Measurements from ENCODE around the gene KCNIP1.

Gene KCNIP1

DNA sequence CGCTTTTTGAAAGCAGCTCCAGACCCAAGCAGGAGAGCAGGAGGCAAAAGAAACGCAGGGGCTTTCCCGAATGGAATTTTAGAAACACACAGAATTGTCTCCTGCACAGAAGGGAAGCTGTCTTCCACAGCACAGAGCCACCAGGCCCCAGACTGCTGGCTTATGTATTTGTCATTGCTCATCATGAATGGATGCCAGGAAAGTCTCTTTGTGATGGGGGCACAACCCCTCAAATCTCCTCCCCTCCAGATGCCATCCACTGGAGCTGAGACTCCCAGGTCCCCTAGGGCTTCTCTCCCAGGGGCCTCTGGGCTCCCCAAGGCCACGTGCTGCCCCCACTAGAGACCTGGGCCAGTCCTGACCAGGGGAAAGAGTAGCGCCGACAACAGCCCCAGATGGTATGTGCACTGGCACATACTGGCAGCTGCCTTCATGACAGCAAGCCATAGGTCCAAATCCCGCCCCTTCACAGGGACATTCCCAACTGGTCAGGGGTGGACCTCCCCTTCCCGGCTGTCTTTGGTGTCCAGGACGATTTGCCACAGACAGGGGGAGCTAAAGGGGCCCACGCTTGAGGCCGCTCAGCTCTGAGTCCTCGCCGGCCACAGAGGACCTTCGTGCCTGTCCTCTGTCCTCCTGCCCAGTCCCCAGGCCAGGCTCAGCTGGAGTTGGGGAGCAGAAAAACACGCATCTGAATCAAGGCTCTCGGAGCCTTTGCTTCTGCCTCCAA lies 127.8 kb downstream of the KCNIP1 start:
- no peak for DNase-seq

DNA sequence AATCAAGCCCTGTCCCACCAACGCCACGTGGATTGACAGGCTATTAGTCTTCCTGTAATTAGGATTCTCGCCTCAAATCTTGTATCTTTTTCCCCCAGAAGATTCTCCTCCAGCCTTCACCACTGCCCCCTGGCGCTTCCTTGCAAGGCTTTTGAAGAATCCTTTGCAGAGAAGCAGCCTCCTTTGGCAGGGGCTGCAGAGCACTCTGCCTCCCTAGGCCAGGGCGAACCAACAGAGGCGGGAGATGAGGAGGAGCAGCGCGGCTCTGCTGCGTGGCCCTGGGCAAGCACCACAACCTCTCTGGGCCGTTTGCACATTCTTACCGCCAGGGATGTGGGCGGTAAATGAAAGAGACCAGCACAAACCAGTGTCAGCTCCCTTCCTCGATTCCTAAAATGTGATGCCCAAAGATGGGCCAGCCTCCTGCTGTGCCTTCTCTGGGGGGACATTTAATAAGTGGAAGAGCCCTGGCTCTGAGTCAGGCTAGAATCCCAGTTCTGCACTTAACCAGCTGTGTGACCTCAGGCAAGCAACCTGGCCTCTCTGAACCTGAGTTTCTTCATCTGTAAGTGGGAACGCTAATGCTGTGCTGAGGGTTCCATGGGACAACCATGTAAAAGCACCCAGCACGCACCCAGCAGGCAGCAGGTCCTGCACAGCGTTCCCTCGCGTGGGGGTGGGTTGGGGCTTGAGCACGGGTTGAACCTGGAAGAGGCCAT lies 128.6 kb downstream of the KCNIP1 start:
- no peak for DNase-seq

DNA sequence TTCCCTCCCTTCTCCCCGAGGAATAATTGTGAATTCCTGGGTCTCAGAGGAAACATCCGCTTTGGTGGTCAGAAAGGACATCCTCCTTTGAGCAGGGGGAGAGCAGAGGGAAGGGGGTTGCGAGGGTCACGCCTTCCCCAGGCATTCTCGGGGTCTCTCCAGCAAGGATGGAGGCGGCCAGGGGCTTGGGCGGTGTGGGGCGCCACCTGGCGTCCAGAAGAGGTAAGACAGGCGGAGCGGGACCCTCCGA lies 129.1 kb downstream of the KCNIP1 start:
- no peak for DNase-seq

DNA sequence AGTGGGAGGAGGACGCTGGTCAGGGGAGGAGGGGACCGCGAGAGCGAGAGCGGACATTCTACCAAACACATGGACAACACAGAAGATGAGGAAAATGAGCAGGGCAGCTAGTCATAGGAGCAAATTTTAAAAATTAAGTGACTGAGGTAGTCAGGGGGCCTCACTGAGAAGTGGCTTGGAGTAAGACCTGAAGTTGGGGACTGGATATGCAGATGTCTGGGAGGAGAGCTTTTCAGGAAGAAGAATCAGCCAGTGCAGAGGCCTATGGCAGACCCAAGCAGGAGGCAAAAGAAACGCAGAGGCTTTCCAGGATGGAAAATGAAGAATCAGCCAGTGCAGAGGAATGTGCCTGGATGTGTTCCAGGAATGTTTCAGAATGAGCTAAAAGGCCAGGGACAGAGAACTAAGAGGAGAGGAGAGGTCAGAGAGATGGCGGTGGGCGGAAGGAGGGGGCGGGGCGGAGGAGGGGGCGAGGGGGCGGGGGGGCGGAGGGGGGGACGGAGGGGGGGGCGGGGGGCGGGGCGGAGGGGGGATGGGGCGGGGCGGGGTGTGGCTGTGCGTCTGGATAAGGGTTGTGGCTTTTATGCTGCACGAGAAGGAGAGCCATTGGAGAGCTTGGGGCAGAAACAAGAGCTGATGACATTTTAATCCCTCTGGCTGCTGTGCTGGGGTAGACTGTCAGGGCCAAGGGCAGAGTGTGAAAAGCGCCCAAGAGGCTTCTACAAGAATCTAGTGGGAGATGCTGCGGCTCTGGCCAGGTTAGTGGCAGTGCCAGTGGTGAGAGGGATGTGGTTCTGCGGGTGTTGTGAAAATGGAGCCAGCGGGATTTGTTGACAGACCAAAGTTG lies 129.6 kb downstream of the KCNIP1 start:
- DNase-seq: peak; percentile 24

DNA sequence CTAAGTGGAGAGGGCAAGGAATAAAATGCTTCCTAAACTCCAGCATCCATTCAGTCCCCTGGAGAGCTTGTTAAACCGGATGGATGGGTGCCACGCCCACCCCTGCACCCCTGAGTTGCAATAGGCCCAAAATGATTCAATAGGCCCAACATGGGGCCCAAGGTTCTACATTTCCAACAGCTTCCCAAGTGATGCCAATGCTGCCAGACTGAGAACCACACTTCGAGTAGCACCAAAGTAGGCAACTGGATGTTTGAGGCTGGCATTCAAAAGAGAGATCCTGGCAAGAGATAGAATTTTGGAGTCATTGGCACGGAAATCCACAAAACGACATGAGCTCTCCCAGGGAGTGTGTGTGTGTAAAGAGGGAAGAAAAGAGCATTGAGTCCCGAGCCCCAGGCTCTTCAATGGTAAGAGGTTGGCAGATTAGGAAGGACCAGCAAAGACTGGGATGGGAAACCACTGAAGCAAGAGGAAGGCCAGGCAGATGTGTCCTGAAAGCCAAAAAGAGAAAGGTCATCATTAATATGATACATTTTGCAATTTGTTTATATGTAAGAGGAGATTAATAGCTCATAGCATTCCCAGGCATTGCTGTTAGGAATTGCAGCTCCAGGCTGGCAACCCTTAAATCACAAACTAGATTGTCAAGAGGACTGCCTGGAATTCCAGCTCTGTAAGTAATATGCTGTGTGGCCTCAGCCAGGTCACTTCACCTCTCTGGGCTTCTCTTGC lies 130.6 kb downstream of the KCNIP1 start:
- no peak for DNase-seq

DNA sequence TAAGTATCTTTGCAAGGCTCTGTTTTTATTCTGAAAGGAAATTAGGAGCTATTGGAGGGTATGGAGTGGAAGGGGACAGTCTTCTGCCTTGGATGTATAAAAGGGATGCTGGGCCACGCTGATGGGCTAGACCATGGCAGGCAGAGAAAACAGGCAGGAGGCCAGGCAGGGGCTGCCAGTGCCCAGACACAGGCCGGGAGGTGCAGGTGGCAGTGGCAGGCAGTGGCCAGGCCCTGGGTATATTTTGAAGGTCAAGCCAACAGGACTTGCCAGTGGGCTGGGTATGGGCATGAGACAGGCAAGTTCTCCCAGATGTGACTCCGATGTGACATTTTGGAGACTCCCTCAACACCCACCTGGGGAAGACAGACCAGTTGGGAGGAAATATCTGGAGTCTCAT lies 131.9 kb downstream of the KCNIP1 start:
- no peak for DNase-seq

DNA sequence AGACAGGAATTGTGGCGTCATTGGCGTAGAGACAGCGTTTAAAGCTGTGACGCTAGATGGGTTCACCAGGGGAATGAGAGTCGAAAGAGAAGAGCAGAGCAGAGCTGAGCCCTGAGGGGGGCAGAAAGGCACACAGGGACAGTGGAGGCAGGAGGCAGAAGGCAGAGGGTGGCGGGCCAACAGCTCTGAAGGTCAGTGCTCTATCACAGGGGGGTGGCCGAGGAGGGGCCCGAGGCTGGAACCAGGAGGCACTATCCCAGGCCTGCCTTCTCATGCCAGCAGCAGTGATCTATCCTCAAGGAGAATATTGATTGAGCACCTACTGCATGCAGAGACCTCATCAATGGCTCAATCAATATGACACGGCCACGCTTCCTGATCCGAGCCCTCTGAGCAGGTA lies 132.4 kb downstream of the KCNIP1 start:
- no peak for DNase-seq

DNA sequence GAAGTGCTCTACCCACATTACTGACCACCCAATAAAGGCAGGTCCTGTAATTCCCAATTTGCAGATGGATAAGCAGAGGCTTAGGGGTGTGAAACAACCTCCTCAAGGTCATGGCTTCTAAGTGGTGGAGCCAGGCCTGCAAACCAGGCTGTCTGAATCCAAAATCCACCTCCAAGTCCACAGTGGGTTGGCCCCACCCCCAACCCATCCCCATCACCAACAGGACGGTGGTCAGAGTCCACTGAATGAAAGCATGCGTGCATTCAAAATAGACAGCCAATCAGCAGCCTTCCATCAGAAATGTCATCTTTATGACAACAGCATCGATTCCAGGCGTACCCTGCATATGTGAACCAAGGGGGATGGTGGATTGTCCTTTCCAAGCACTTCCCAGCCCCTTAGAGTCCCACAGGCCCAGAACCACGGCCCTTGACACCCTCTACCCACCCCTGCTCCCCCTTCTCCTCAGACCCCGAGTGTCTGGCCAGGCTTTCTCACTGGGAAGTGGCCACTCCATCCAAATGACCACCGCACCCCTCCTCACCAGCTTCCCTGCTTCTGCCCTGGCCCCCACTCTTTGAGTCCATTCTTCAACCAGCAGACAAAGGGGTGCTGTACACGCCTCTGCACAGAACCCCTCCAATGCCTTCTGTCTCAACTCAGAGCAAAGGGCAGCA lies 133.1 kb downstream of the KCNIP1 start:
- DNase-seq: no peak

DNA sequence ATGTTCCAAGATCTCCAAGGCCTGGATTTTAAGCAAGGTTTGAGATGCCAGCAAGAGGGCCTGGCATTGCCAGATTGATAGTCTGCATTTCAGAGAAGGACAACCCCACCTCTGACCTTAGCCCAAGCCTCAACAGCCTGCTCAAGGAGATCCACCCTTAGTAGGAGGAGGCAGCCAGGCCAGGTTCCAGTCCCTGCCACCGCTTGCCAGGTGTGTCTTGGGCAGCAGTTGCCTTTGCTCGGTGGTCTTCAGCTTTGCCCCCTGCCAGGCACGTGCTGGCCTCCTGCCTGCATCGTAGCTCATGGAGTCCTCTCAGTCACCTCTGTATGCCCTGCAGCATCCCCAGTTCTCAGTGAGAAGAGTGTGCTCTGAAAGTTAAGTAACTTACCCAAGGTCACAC lies 134.2 kb downstream of the KCNIP1 start:
- DNase-seq: no peak

DNA sequence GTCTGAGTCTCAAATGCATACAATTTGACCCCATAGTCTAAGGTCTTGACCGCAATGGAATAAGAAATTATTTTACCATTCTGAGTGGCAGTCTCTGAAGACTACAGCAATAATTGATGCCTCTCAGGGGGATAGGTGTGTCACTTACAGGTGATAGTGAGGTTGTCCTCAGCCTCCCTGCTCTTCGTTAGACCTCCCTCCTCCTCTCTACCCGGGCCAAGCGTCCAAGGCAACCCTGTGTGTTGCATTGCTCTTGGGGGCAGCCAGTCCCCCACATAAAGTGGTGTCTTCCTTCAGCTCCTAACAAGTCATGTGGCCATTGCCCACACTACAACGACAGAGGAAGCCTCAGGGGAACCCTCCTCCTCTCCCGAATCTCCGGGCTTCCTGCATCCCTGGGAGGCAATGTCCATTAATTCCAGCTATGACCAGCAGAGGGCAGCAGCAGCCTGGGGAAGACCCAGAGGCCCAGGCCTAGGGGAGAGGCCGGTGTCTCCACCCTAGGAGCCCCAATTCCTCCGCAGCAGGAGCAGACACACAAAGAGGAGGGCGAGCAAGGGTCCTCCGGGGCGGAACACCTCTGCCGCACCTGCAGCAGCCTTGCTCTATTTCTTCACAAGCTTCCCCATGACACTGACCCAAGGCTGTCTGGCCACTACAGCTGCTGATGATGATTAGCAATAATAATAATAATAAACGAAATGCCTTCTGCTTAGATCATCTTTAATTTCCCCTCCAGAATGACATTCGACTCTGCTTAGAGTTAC lies 134.8 kb downstream of the KCNIP1 start:
- peak; percentile 24 for DNase-seq

DNA sequence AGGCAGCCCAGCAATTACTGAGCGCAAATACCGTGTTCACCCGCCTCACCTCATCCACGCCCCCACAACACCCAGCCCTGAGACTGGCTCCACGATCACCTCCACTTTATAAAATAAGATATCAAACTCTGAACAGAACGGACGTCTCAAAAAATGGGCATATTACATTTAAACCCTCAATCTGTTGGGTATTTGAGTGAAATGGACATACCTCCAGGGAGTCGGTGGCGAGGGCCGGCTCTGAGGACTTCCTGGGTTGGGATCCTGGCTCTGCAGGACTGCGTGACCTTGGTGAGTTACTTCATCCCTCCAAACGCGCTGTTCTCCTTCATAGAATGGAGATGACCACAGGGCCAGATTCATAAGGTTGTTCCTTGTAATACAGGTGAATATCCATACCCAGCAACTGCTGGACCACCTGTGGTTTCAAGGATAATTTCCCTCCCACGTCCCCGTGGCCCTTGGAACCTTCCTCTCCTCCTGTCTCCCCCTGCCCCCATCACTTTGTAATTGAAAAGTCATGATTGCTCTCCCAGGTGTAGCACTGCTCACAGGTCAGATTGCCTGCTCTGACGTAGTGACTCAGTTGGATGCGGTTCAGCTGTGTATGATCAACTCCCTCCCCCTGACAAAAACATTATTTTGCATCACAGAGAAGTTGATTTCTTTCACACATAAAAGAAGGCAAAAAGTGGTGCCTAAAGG lies 135.6 kb downstream of the KCNIP1 start:
- DNase-seq: no peak

DNA sequence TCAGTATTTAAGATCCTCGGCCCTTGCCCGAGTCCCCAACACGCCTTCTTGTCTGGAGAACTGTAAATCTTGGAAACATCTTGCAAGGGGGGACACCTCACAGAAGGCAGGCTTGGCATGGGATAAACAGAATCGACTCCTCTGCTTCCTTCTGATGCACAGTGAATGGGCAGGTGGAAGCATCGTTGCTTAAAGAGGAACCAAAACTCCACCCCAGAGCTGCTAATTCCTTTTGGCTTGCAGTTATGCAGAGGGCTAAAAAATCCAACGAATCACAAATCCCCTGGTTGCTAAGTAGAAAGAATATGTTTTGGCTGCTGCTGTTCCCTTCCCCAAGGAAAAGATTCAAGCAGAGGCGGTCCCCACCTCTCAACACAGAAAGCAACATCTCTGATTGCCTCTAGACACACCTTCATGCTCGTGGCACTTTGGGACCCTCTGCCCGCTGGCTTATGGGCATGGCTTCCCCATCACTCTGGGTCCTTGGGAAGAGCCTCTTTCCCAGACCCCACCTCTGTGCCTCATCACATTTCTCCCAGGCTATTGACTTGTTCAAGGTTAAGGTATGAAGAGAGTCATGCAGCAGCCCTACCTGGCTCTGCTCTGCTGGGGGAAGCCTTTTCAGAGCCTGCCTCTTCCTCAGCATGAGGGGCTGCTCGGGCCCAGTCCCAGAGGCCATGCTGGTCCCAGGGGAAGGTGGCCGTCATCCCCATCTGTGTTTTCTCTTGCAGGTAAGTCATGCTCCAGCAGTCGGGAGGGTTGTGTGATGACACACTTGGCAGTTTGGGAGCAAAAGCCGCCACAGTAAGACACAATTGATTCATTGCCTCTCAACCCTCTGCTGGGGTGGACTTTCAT lies 137.1 kb downstream of the KCNIP1 start:
- no peak for DNase-seq

DNA sequence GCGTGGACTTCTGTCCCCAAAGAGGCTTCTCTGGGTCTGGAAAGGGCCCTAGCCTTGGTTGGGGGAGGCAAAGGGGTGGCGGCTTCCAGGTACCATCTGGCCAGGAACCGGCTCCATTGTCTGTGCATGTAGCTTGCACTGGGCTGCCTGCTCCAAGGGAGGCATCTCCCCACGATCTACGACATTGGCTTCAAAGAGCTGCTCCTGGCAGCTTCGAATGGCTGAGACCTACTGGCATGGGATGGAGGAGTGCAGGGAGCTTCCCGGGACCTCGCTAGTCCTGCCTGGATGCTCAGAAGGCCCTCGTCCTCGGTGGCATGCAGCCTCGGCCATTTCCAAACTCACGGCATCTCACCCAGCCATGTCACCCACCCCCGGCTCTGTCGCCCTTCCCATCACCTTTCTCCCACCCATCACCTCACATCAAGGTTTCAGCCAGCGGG lies 137.8 kb downstream of the KCNIP1 start:
- DNase-seq: no peak

DNA sequence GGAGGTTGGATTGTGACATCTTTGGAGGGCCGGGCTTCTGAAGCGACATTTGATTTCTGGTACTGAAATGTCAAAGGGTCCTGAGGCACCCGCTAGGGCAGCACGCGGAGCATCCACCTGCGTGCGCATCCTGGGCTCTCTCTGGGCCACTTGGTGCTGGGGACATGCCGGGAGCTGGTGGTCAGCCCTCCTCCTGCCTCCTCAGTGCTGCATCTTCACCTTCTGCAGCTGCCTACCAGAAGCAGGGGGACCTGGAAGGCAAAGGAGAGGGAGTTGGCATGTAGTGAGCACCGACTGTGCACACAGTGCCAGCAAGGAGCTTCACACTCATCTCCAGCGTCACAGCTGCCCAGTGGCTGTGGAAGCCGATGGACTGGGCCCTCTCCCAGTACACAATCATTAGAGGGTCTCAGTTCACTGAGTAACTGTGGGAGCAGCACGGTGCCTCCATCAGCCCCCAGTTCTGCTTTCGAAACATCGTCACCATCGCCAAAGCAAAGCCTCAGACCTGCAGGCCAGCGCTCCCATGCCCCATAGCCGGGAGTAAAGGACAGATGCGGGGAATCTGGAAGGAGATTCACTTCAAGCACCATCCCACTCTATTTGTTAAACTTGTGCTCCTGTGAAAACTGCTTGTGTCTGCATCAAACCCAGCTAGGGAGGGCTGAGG lies 138.4 kb downstream of the KCNIP1 start:
- no peak for DNase-seq

DNA sequence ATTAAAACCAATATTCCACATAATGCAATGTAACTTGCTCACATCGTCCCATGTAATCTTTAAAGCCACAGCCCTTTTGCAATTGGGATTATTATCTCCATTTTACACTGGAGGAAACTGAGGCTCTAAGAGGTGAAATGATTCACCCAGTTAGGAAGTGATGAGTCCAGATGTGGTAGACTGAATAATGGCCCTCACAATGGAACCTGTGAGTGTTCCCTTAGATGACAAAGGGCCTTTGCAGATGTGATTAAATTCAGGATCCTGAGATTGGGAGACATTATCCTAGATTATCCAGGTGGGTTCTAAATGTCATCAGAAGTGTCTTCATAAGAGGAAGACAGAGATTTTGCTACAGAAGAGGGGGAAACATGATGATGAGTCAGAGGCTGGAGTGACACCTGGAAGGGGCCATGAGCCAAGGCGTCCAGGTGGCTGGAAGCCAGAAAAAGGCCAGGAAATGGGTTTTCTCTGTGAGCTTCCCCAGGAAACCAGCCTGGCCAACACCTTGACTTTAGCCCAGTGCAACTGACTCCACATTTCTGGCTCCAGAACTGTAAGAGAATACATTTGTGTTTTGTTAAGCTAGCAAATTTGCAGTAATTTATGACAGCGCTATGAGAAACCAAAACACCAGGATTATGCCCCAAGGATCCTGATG lies 139.1 kb downstream of the KCNIP1 start:
- no peak for DNase-seq

DNA sequence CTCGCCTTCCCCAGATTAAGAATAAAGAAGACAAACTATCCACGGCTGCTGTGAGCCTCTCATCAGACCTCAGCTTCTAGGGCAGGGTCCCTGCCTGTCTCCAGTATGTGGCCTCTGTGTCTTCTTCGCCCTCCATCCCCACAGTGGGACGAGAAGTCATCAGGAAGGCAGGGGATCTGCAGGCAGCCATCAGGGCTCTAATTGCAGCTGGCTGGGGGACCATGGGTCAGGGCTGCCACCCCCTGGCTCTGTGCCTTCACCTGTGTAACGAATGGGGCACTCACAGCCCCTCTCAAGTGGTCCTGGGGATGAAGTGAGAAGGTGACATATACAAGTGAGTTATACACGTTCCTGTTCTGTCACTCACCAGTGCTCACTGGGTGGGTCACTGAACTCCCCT lies 139.8 kb downstream of the KCNIP1 start:
- no peak for DNase-seq

DNA sequence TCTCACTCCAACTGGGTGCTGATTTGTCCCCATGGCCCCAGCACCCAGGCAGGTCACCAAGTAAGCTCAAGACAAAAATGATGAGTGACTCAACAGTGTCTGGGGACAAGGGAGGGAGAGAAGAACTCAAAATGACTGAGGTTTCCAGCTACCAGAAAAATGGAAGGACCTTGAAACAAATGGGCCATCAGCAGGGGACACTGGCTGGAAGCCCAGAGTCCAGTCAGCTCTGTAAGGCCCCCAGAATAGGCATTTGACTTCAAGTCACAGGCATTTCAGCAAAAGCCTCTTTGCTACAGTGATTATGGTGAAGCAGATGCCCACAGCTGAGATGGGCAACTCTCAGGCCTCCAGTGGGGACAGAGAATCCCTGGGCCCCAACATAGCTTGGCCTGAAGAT lies 140.7 kb downstream of the KCNIP1 start:
- DNase-seq: no peak

DNA sequence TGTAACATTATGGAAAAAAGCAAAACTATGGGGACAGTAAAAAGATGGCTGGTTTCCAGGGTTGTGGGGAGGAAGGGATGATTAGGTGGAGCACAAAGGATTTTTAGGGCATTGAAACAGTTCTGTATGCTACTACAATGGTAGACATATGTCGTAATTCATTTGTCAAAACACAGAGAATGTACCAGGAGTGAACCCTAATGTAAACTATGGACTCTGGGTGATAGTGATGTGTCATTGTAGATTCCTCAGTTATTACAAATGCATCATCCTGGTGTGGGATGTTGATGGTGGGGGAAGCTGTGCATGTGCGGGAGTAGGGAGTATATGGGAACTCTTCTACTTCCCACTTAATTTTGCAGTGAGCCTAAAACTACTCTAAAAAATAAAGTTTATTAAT lies 144.7 kb downstream of the KCNIP1 start:
- DNase-seq: no peak

DNA sequence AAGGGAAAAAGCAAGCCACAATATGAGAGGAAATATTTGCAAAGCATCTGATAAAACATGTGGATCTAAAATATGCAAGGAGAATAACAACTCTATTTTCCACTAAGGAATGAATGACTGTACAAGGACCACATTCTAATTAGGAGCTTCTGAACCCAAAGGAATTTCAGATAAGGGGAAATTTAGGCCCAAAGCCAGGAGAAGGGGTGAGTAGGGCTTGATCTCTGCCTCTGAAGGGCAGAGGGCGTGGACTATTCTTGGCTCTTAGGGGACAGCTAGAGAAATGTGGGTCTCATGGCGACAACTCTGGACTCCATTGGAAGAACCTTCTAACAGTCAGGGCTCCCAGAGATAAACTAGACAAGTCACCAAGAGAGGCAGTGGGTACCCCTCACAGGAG lies 147.0 kb downstream of the KCNIP1 start:
- no peak for DNase-seq
